GM12874 (cell line): ENCODE measurements around the gene RPN2.

Source experiments
- CTCF ChIP-seq: IDR thresholded peaks from 2 replicates; pipeline ENCODE4 v1.5.1; 2011; ENCODE audit warnings: low read depth, mild to moderate bottlenecking, control low read depth, low read length, moderate library complexity; ENCODE audit not compliant: insufficient read depth

RPN2 gene

GRCh38 chr20:37151529-37151928 is 27.6 kb upstream of the RPN2 start:
- TF ChIP-seq CTCF = no peak

- no peak for TF ChIP-seq CTCF
Observed at GRCh38 chr20:37152284-37152683, 26.8 kb upstream of the RPN2 start.

- TF ChIP-seq CTCF = no peak
Observed at GRCh38 chr20:37154684-37155298, 24.3 kb upstream of the RPN2 start.

- no peak for TF ChIP-seq CTCF
Observed at GRCh38 chr20:37155987-37156386, 23.1 kb upstream of the RPN2 start.

- no peak for TF ChIP-seq CTCF
Observed at GRCh38 chr20:37158248-37158647, 20.9 kb upstream of the RPN2 start.

- no peak for TF ChIP-seq CTCF
Observed at GRCh38 chr20:37160683-37161082, 18.4 kb upstream of the RPN2 start.

- TF ChIP-seq CTCF = no peak
Observed at GRCh38 chr20:37161830-37162549, 17.1 kb upstream of the RPN2 start.
